ENCODE data around the gene OVCH2.
"Not testable (repeated sequence)": the region's sequence is repeated elsewhere in the genome, so short reads cannot be mapped to it uniquely, and the experiment has no call there.

Gene OVCH2
- 0 reads per million in 2 donors for total RNA-seq

- no peak for DNase-seq
Measured at GRCh38 chr11:7706377-7706776, at the start of gene OVCH2. Gene OVCH2, minus strand, starts transcription at chr11:7706477. Its CDS starts 83 bp downstream, at chr11:7706394.

GRCh38 chr11:7749456-7749855, 43.2 kb upstream of the OVCH2 start:
- DNase-seq: no peak

GRCh38 chr11:7734767-7735166, 28.5 kb upstream of the OVCH2 start:
- not testable (repeated sequence) for DNase-seq

- no peak for DNase-seq
Measured at GRCh38 chr11:7714786-7715185, 8.5 kb upstream of the OVCH2 start.

- no peak for DNase-seq
Measured at GRCh38 chr11:7703740-7704139, 2.5 kb downstream of the OVCH2 start.

- no peak for DNase-seq
Measured at GRCh38 chr11:7696424-7696823, 9.9 kb downstream of the OVCH2 start.

- DNase-seq: no peak
Measured at GRCh38 chr11:7694235-7694634, 12.0 kb downstream of the OVCH2 start.

GRCh38 chr11:7692426-7692825, 13.9 kb downstream of the OVCH2 start:
- DNase-seq: no peak

- no peak for DNase-seq
Measured at GRCh38 chr11:7691759-7692350, 14.4 kb downstream of the OVCH2 start.

- DNase-seq: no peak
Measured at GRCh38 chr11:7690648-7691047, 15.6 kb downstream of the OVCH2 start.

- no peak for DNase-seq
Measured at GRCh38 chr11:7689239-7689638, 17.0 kb downstream of the OVCH2 start.

- peak in 1 of 5 experiments; percentile 31 for DNase-seq
Measured at GRCh38 chr11:7688238-7688826, 17.9 kb downstream of the OVCH2 start.

GRCh38 chr11:7687386-7687785, 18.9 kb downstream of the OVCH2 start:
- no peak for DNase-seq

- no peak for DNase-seq
Measured at GRCh38 chr11:7686761-7687160, 19.5 kb downstream of the OVCH2 start.

- no peak for DNase-seq
Measured at GRCh38 chr11:7683571-7683970, 22.7 kb downstream of the OVCH2 start.

GRCh38 chr11:7677796-7678201, 28.5 kb downstream of the OVCH2 start:
- no peak for DNase-seq

GRCh38 chr11:7677071-7677470, 29.2 kb downstream of the OVCH2 start:
- DNase-seq: no peak

GRCh38 chr11:7675631-7676030, 30.6 kb downstream of the OVCH2 start:
- DNase-seq: no peak

GRCh38 chr11:7673724-7674434, 32.4 kb downstream of the OVCH2 start:
- no peak for DNase-seq

GRCh38 chr11:7672960-7673723, 33.1 kb downstream of the OVCH2 start, which contains the start of gene CYB5R2:
Gene CYB5R2, minus strand, starts transcription at chr11:7673500. Its CDS starts 675 bp downstream, at chr11:7672825.
- no peak for DNase-seq

GRCh38 chr11:7672276-7672959, 33.9 kb downstream of the OVCH2 start:
- no peak for DNase-seq

GRCh38 chr11:7671347-7672215, 34.7 kb downstream of the OVCH2 start:
- no peak for DNase-seq
